IMR-90 (cell line): ENCODE results near the gene FNDC3B. TPM values are rescaled to one million over a fixed set of nuclear protein-coding genes. Genes with fewer than 3 reads are reported as not detected.

Experiments used
- ATAC-seq: fragments of 200-7000 bp; cut with Tn5 transposase; 2 replicates; pipeline ENCODE4 v1.9.1; 2020; ENCODE audit warnings: low read depth, mild to moderate bottlenecking, moderate library complexity
- BruUV-seq: library from RNA; stranded (reverse); fragments of 400-500 nt; replicated peaks from 2 replicates; lab custom pipeline; 2021; lab: Mats Ljungman, UMichigan
- CTCF ChIA-PET: fragments of 300-600 bp; formaldehyde crosslinking; extraction: SDS; loops from one replicate; lab custom pipeline; 2021; ENCODE audit warnings: antibody characterized with exemption; lab: Yijun Ruan, JAX
- POLR2A ChIA-PET: fragments of 300-600 bp; sonication (Branson Sonifier 250); formaldehyde crosslinking; loops from one replicate; lab custom pipeline; 2022; ENCODE audit warnings: antibody characterized with exemption; ENCODE audit not compliant: unreplicated experiment; lab: Charles Lee
- DNase-seq: peaks from one replicate; pipeline ENCODE4 v3.0.0; 2013
- H2AFZ ChIP-seq: replicated peaks from 2 replicates; pipeline ENCODE3; 2013; ENCODE audit warnings: low read length, mild to moderate bottlenecking; ENCODE audit not compliant: poor library complexity
- H2AK5ac ChIP-seq: 2 replicates; pipeline ENCODE4 v1.6.1; 2013; ENCODE audit warnings: low read depth, low read length, inconsistent platforms
- H2AK9ac ChIP-seq: replicated peaks from 2 replicates; pipeline ENCODE3; 2013; ENCODE audit warnings: mild to moderate bottlenecking, low read depth, low read length, moderate library complexity; ENCODE audit not compliant: poor library complexity
- H2BK120ac ChIP-seq: 2 replicates; pipeline ENCODE4 v1.6.1; 2013; ENCODE audit warnings: low read depth, low read length, inconsistent platforms
- H2BK15ac ChIP-seq: 3 replicates; pipeline ENCODE4 v1.6.1; 2013; ENCODE audit warnings: low read depth, low read length, inconsistent platforms
- H2BK20ac ChIP-seq: 2 replicates; pipeline ENCODE4 v1.6.1; 2013; ENCODE audit warnings: low read depth, mild to moderate bottlenecking, inconsistent platforms, low read length, moderate library complexity
- H2BK5ac ChIP-seq: 2 replicates; pipeline ENCODE4 v1.6.1; 2013; ENCODE audit warnings: mild to moderate bottlenecking, low read depth, low read length, inconsistent platforms; ENCODE audit not compliant: poor library complexity, severe bottlenecking
- H3K14ac ChIP-seq: replicated peaks from 2 replicates; pipeline ENCODE4 v1.6.1; 2013; ENCODE audit warnings: low read depth, low read length, inconsistent platforms
- H3K18ac ChIP-seq: 2 replicates; pipeline ENCODE4 v1.6.1; 2013; ENCODE audit warnings: low read depth, low read length, control low read depth
- H3K23ac ChIP-seq: 2 replicates; pipeline ENCODE4 v1.6.1; 2013; ENCODE audit warnings: low read depth, low read length, inconsistent platforms
- H3K27ac ChIP-seq: 2 replicates; pipeline ENCODE4 v1.5.1; 2013; ENCODE audit warnings: mild to moderate bottlenecking, control low read depth, low read length; ENCODE audit not compliant: insufficient read depth
- H3K27me3 ChIP-seq: 2 replicates; pipeline ENCODE4 v1.6.1; 2013; ENCODE audit warnings: low read length; ENCODE audit not compliant: control insufficient read depth, insufficient read depth
- H3K36me3 ChIP-seq: 2 replicates; pipeline ENCODE4 v1.6.1; 2013; ENCODE audit warnings: low read length, mixed read lengths; ENCODE audit not compliant: control insufficient read depth, insufficient read depth
- H3K4ac ChIP-seq: 2 replicates; pipeline ENCODE4 v1.6.1; 2013; ENCODE audit warnings: low read depth, low read length, inconsistent platforms
- H3K4me1 ChIP-seq: 2 replicates; pipeline ENCODE4 v1.6.1; 2013; ENCODE audit warnings: low read length, mixed read lengths; ENCODE audit not compliant: control insufficient read depth, insufficient read depth
- H3K4me2 ChIP-seq: 2 replicates; pipeline ENCODE4 v1.6.1; 2013; ENCODE audit warnings: low read depth, mild to moderate bottlenecking, control low read depth, low read length, moderate library complexity
- H3K4me3 ChIP-seq: 2 replicates; pipeline ENCODE4 v1.5.1; 2013; ENCODE audit warnings: low read depth, mild to moderate bottlenecking, control low read depth, low read length, moderate library complexity; ENCODE audit not compliant: insufficient read depth
- H3K56ac ChIP-seq: 2 replicates; pipeline ENCODE4 v1.6.1; 2013; ENCODE audit warnings: low read length, inconsistent platforms; ENCODE audit not compliant: insufficient read depth; ENCODE audit errors: extremely low read depth
- H3K79me1 ChIP-seq, 2 experiments: 2 replicates each; pipeline ENCODE4 v1.6.1; 2013; ENCODE audit warnings: low read length in 2 of 2, inconsistent platforms in 1 of 2, low read depth in 1 of 2
- H3K9ac ChIP-seq: 2 replicates; pipeline ENCODE4 v1.6.1; 2013; ENCODE audit warnings: low read depth, low read length, control low read depth
- H3K9me1 ChIP-seq: 2 replicates; pipeline ENCODE4 v1.6.1; 2013; ENCODE audit warnings: low read length, inconsistent platforms; ENCODE audit not compliant: insufficient read depth
- H3K9me3 ChIP-seq: 2 replicates; pipeline ENCODE4 v1.6.1; 2013; ENCODE audit warnings: low read length; ENCODE audit not compliant: control insufficient read depth, insufficient read depth
- H4K20me1 ChIP-seq: 2 replicates; pipeline ENCODE4 v1.6.1; 2013; ENCODE audit warnings: low read length, inconsistent platforms; ENCODE audit not compliant: insufficient read depth
- H4K5ac ChIP-seq: 2 replicates; pipeline ENCODE4 v1.6.1; 2013; ENCODE audit warnings: mild to moderate bottlenecking, low read depth, low read length, control low read depth
- H4K8ac ChIP-seq, 2 experiments: 2 replicates each; pipeline ENCODE4 v1.6.1; 2013; ENCODE audit warnings: low read depth in 2 of 2, low read length in 2 of 2, control low read depth in 1 of 2, inconsistent platforms in 1 of 2
- H4K91ac ChIP-seq: 2 replicates; pipeline ENCODE4 v1.6.1; 2013; ENCODE audit warnings: low read depth, low read length, inconsistent platforms; ENCODE audit not compliant: insufficient read depth
- RCOR1 ChIP-seq: IDR thresholded peaks from 2 replicates; pipeline ENCODE4 v1.6.1; 2012; ENCODE audit warnings: mild to moderate bottlenecking, low read length, improper control_type of control experiment; ENCODE audit not compliant: insufficient replicate concordance
- WGBS, 2 experiments: methylation state at CpG; one replicate each; pipeline versions ENCODE4 v1.1.5 to v1.1.7; 2013; ENCODE audit warnings: missing lambda C conversion rate in 2 of 2; ENCODE audit not compliant: insufficient read length in 1 of 2; ENCODE audit errors: extremely low coverage in 2 of 2; 5-methylcytosine and 5-hydroxymethylcytosine counted together
- dilution Hi-C: fragments of 300-500 bp; cut with HindIII; formaldehyde crosslinking; loops from one replicate; pipeline ENCODE4 v1.14.3; 2018; ENCODE audit warnings: low sequenced_read_pairs; ENCODE audit not compliant: unreplicated experiment
- in situ Hi-C: fragments of 300-500 bp; cut with MboI; formaldehyde crosslinking; loops from 3 replicates; pipeline ENCODE4 v1.14.3; 2019; ENCODE audit warnings: low sequenced_read_pairs, inconsistent platforms, mixed read lengths
- intact Hi-C: fragments of 100-400 bp; cut with micrococcal nuclease; formaldehyde crosslinking; loops from 2 replicates; pipeline ENCODE4 v1.10.0; 2022
- polyA plus RNA-seq, 3 experiments: library from polyadenylated mRNA; depleted of rRNA; stranded (reverse); fragments of >200 nt; gene quantifications; 2 replicates each; pipeline ENCODE4 v1.2.3, GENCODE V29; 2012; ENCODE audit warnings: low replicate concordance in 1 of 3
- total RNA-seq: library from RNA; depleted of rRNA; stranded (reverse); fragments of >200 nt; gene quantifications from 2 replicates; pipeline ENCODE4 v1.2.3, GENCODE V29; 2012

The FNDC3B gene
- total and polyA plus RNA-seq, 2 of the 4 experiments (the other 2 are of a cell fraction) = 23.9 to 150 TPM

DNA sequence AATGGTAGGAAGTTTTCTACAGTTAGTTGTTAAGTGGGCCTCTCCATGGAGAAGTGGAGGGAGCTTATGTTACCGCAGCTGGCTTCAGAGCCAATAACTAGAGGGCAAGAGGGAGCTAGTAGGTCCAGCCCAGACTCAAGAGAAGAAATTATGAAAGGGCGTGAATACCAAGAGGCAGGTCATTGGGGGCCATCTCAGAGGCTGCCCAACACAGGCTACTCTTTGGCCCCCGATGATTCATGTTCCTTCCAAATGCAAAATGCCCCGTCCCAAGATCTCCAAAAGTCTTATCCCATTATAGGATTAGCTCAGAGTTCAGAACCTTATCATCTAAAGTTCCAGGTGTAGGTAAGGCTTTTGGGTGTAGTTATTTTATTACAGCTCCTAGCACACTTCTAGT lies 94.5 kb downstream of the FNDC3B start:
- DNase-seq (no peak), ATAC-seq (no peak)
- Histone ChIP-seq H2BK5ac (peak overlapping the region; percentile 20), H3K56ac (no peak overlapping the region), H3K27ac (peak overlapping the region; percentile 8; the same call in 1 of the 2 replicates), H2BK15ac (no peak overlapping the region), H3K23ac (no peak overlapping the region), H2AK5ac (no peak overlapping the region), H3K4me1 (peaks cover 28% of the 10 kb centered on the region), H2AFZ (no peak overlapping the region), H3K4ac (no peak overlapping the region), H3K9me3 (no peaks in the 10 kb centered on the region), H2AK9ac (no peak overlapping the region), H3K36me3 (peaks cover 5% of the 10 kb centered on the region), H3K18ac (peak overlapping the region; percentile 24; the same call in 1 of the 2 replicates), H3K79me1 (peaks cover 19 to 73% of the 10 kb centered on the region in 2 experiments), H4K8ac (no peak overlapping the region), H3K4me2 (no peak overlapping the region), H4K5ac (no peak overlapping the region), H4K20me1 (peaks cover 44% of the 10 kb centered on the region), H4K91ac (no peak overlapping the region), H2BK20ac (no peak overlapping the region), H2BK120ac (no peak overlapping the region), H3K27me3 (no peaks in the 10 kb centered on the region), H3K9me1 (peaks cover 24% of the 10 kb centered on the region), H3K4me3 (no peak overlapping the region), H3K14ac (no peak overlapping the region), H3K9ac (no peak overlapping the region)
- intact Hi-C loops = no loop called here
- CTCF ChIA-PET = no interaction called here
- no peak for TF ChIP-seq RCOR1
- in situ Hi-C loops = no loop called here
- WGBS, 2 experiments = 100% methylated on average over 1 of the region's 4 CpGs; no CpG with 5 or more reads in 1 of the 2 experiments
- POLR2A ChIA-PET = no interaction called here
- dilution Hi-C loops = no loop called here
- BruUV-seq = no TSS peak
